ENCODE measurements around the gene MADCAM1. TPM values are rescaled to one million over a fixed set of nuclear protein-coding genes. Genes with fewer than 3 reads are reported as not detected.

Gene MADCAM1
- total RNA-seq, 1 experiment from 2014 or later = 0.14 TPM

GRCh38 chr19:498977-499623, 2.8 kb downstream of the MADCAM1 start:
- in situ Hi-C loops (cut with HindIII; ENCODE audit: low sequenced_read_pairs) = no loop called here
- no peak for DNase-seq (ENCODE audit: low spot score)

GRCh38 chr19:501646-502045, 5.4 kb downstream of the MADCAM1 start:
- DNase-seq (ENCODE audit: low spot score) = no peak
- in situ Hi-C loops (cut with HindIII; ENCODE audit: low sequenced_read_pairs) = no loop called here

- DNase-seq (ENCODE audit: low spot score) = no peak
- in situ Hi-C loops (cut with HindIII; ENCODE audit: low sequenced_read_pairs) = no loop called here
Measured at GRCh38 chr19:504616-505015, 8.3 kb downstream of the MADCAM1 start.

GRCh38 chr19:506404-507285, 10.4 kb downstream of the MADCAM1 start:
- in situ Hi-C loops (cut with HindIII; ENCODE audit: low sequenced_read_pairs) = no loop called here

GRCh38 chr19:507286-508203, 11.3 kb downstream of the MADCAM1 start, which contains the start of gene TPGS1:
Gene TPGS1 (plus strand): TSS chr19:507497. CDS start chr19:507507, 10 bp downstream.
- DNase-seq (ENCODE audit: low spot score) = peak; percentile 82
- in situ Hi-C loops (cut with HindIII; ENCODE audit: low sequenced_read_pairs) = no loop called here

More at GRCh38 chr19:506404-507285, 10.4 kb downstream of the MADCAM1 start:
- peak; percentile 100 for DNase-seq (ENCODE audit: low spot score)

- in situ Hi-C loops (cut with HindIII; ENCODE audit: low sequenced_read_pairs) = no loop called here
- no peak for DNase-seq (ENCODE audit: low spot score)
Measured at GRCh38 chr19:508204-509150, 12.2 kb downstream of the MADCAM1 start.

GRCh38 chr19:510606-511100, 14.4 kb downstream of the MADCAM1 start:
- DNase-seq (ENCODE audit: low spot score) = peak; percentile 78
- in situ Hi-C loops (cut with HindIII; ENCODE audit: low sequenced_read_pairs) = no loop called here

GRCh38 chr19:511101-511851, 15.0 kb downstream of the MADCAM1 start:
- in situ Hi-C loops (cut with HindIII; ENCODE audit: low sequenced_read_pairs) = no loop called here
- no peak for DNase-seq (ENCODE audit: low spot score)

- no peak for DNase-seq (ENCODE audit: low spot score)
- in situ Hi-C loops (cut with HindIII; ENCODE audit: low sequenced_read_pairs) = no loop called here
Measured at GRCh38 chr19:512547-513365, 16.5 kb downstream of the MADCAM1 start.

GRCh38 chr19:513368-514165, 17.3 kb downstream of the MADCAM1 start:
- in situ Hi-C loops (cut with HindIII; ENCODE audit: low sequenced_read_pairs) = no loop called here
- no peak for DNase-seq (ENCODE audit: low spot score)

- in situ Hi-C loops (cut with HindIII; ENCODE audit: low sequenced_read_pairs) = no loop called here
- no peak for DNase-seq (ENCODE audit: low spot score)
Measured at GRCh38 chr19:514166-514663, 17.9 kb downstream of the MADCAM1 start.

- in situ Hi-C loops (cut with HindIII; ENCODE audit: low sequenced_read_pairs) = no loop called here
- DNase-seq (ENCODE audit: low spot score) = no peak
Measured at GRCh38 chr19:517721-518597, 21.7 kb downstream of the MADCAM1 start.

- no peak for DNase-seq (ENCODE audit: low spot score)
- in situ Hi-C loops (cut with HindIII; ENCODE audit: low sequenced_read_pairs) = no loop called here
Measured at GRCh38 chr19:518598-519231, 22.4 kb downstream of the MADCAM1 start.

- no peak for DNase-seq (ENCODE audit: low spot score)
- in situ Hi-C loops (cut with HindIII; ENCODE audit: low sequenced_read_pairs) = no loop called here
Measured at GRCh38 chr19:519449-519865, 23.2 kb downstream of the MADCAM1 start.
